Parathyroid adenoma (tissue), 2 donors: ENCODE measurements around the gene CTAGE8.
"Not testable (repeated sequence)": the region's sequence is repeated elsewhere in the genome, so short reads cannot be mapped to it uniquely, and the experiment has no call there.

Source experiments
- H2AFZ ChIP-seq: fragments of 300-600 bp; sonication (generic); one replicate; pipeline ENCODE4 v1.7.0; 2017; ENCODE audit warnings: antibody characterized with exemption, mild to moderate bottlenecking
- H3K27ac ChIP-seq: fragments of 300-600 bp; sonication (generic); one replicate; pipeline ENCODE4 v1.7.0; 2017
- H3K27me3 ChIP-seq: fragments of 300-600 bp; sonication (generic); one replicate; pipeline ENCODE4 v1.7.0; 2017; ENCODE audit warnings: low read length; ENCODE audit not compliant: control insufficient read depth, insufficient read depth
- H3K36me3 ChIP-seq: fragments of 300-600 bp; sonication (generic); one replicate; pipeline ENCODE4 v1.7.0; 2017; ENCODE audit warnings: low read length; ENCODE audit not compliant: control insufficient read depth, insufficient read depth
- H3K4me1 ChIP-seq: fragments of 300-600 bp; sonication (generic); one replicate; pipeline ENCODE4 v1.7.0; 2017; ENCODE audit warnings: control low read depth
- H3K4me2 ChIP-seq: fragments of 300-600 bp; sonication (generic); one replicate; pipeline ENCODE4 v1.7.0; 2017; ENCODE audit warnings: low read length
- H3K4me3 ChIP-seq: fragments of 300-600 bp; sonication (generic); one replicate; pipeline ENCODE4 v1.7.0; 2017; ENCODE audit warnings: low read depth, low read length
- H3K79me2 ChIP-seq: fragments of 300-600 bp; sonication (generic); one replicate; pipeline ENCODE4 v1.7.0; 2017; ENCODE audit warnings: control low read depth
- H3K9ac ChIP-seq: fragments of 300-600 bp; sonication (generic); one replicate; pipeline ENCODE4 v1.7.0; 2017; ENCODE audit warnings: mild to moderate bottlenecking
- H3K9me3 ChIP-seq: fragments of 300-600 bp; sonication (generic); one replicate; pipeline ENCODE4 v1.7.0; 2017; ENCODE audit warnings: low read length; ENCODE audit not compliant: control insufficient read depth
- donor health status: primary hyperparathyroidism.

CTAGE8 gene, protein sequence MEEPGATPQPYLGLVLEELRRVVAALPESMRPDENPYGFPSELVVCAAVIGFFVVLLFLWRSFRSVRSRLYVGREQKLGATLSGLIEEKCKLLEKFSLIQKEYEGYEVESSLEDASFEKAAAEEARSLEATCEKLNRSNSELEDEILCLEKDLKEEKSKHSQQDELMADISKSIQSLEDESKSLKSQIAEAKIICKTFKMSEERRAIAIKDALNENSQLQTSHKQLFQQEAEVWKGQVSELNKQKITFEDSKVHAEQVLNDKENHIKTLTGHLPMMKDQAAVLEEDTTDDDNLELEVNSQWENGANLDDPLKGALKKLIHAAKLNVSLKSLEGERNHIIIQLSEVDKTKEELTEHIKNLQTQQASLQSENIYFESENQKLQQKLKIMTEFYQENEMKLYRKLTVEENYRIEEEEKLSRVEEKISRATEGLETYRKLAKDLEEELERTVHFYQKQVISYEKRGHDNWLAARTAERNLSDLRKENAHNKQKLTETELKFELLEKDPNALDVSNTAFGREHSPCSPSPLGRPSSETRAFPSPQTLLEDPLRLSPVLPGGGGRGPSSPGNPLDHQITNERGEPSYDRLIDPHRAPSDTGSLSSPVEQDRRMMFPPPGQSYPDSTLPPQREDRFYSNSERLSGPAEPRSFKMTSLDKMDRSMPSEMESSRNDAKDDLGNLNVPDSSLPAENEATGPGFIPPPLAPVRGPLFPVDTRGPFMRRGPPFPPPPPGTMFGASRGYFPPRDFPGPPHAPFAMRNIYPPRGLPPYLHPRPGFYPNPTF

GRCh38 chr7:144269188-144269587, at the start of gene CTAGE8:
CTAGE8 (minus strand) TSS chr7:144269288; CDS start chr7:144269250, 38 bp downstream.
- not testable (repeated sequence) for H3K9ac ChIP-seq, H3K4me2 ChIP-seq, H3K4me1 ChIP-seq, H3K4me3 ChIP-seq, H3K9me3 ChIP-seq, H3K27me3 ChIP-seq, H2AFZ ChIP-seq, H3K27ac ChIP-seq, H3K36me3 ChIP-seq, H3K79me2 ChIP-seq

GRCh38 chr7:144317537-144317936, 48.4 kb upstream of the CTAGE8 start:
- not testable (repeated sequence) for H3K4me3 ChIP-seq, H3K79me2 ChIP-seq, H3K9me3 ChIP-seq, H3K4me2 ChIP-seq, H3K27me3 ChIP-seq, H3K9ac ChIP-seq, H3K27ac ChIP-seq, H3K4me1 ChIP-seq, H2AFZ ChIP-seq, H3K36me3 ChIP-seq

GRCh38 chr7:144311872-144312469, 42.9 kb upstream of the CTAGE8 start, which contains the start of gene OR2A1:
OR2A1 (plus strand) TSS chr7:144312419; CDS start chr7:144318125, 5,706 bp downstream.
- H3K4me3 ChIP-seq, H3K36me3 ChIP-seq, H3K9ac ChIP-seq, H3K27ac ChIP-seq, H2AFZ ChIP-seq, H3K27me3 ChIP-seq, H3K79me2 ChIP-seq, H3K4me2 ChIP-seq, H3K4me1 ChIP-seq, H3K9me3 ChIP-seq: not testable (repeated sequence)

- not testable (repeated sequence) for H3K4me2 ChIP-seq, H3K36me3 ChIP-seq, H3K27me3 ChIP-seq, H2AFZ ChIP-seq, H3K27ac ChIP-seq, H3K9ac ChIP-seq, H3K79me2 ChIP-seq, H3K4me3 ChIP-seq, H3K9me3 ChIP-seq, H3K4me1 ChIP-seq
These were observed 42.1 kb upstream of the CTAGE8 start for GRCh38 chr7:144311218-144311617.

- not testable (repeated sequence) for H3K36me3 ChIP-seq, H2AFZ ChIP-seq, H3K27ac ChIP-seq, H3K27me3 ChIP-seq, H3K9me3 ChIP-seq, H3K79me2 ChIP-seq, H3K9ac ChIP-seq, H3K4me3 ChIP-seq, H3K4me1 ChIP-seq, H3K4me2 ChIP-seq
These were observed 40.6 kb upstream of the CTAGE8 start for GRCh38 chr7:144309702-144310101.

DNA sequence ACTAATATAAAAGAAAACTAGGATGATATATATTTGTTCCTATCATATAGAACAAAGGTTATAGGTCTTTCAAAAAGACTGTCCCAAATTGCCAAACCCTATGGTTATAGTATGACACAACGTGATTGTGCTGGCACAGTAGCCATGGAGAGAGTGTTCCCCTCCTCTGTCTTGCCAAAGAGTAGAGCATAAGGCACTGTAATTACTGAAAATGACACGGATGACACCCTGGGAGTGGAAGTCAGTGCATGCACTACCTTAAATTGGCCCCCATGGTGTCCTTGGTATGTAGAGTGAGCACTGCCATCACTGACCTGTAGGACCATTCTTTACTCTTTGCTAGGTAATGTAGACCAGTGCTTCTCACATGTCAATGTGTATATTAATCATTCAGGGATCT, 36.1 kb upstream of the CTAGE8 start:
- not testable (repeated sequence) for H3K36me3 ChIP-seq, H3K9ac ChIP-seq, H3K27me3 ChIP-seq, H3K4me2 ChIP-seq, H3K9me3 ChIP-seq, H3K4me3 ChIP-seq, H3K79me2 ChIP-seq, H3K27ac ChIP-seq, H2AFZ ChIP-seq, H3K4me1 ChIP-seq

DNA sequence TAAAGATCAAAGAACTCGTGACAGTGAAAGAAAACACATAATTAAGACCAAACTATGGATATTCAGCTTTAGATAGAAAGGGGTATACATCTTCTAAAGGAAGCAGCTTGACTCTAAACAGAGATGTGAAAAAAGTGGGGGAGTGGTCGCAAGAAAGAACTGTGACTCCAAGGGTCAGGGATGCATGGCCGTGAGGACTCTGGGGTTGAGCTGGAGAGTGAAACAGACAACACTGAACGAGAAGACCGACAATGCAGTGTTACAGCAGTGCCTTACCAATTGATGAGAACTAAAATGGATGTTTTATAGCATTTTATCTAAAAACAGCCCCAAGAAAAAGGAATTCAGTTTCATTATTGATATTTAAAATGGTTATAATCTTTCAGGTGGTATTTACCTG, 34.5 kb upstream of the CTAGE8 start:
- not testable (repeated sequence) for H2AFZ ChIP-seq, H3K27ac ChIP-seq, H3K9me3 ChIP-seq, H3K4me2 ChIP-seq, H3K36me3 ChIP-seq, H3K79me2 ChIP-seq, H3K4me3 ChIP-seq, H3K9ac ChIP-seq, H3K4me1 ChIP-seq, H3K27me3 ChIP-seq

- not testable (repeated sequence) for H3K4me2 ChIP-seq, H3K4me1 ChIP-seq, H3K9me3 ChIP-seq, H3K4me3 ChIP-seq, H2AFZ ChIP-seq, H3K79me2 ChIP-seq, H3K27me3 ChIP-seq, H3K9ac ChIP-seq, H3K36me3 ChIP-seq, H3K27ac ChIP-seq
These were observed 33.7 kb upstream of the CTAGE8 start for GRCh38 chr7:144302578-144303303.

- not testable (repeated sequence) for H3K9me3 ChIP-seq, H2AFZ ChIP-seq, H3K79me2 ChIP-seq, H3K27me3 ChIP-seq, H3K4me2 ChIP-seq, H3K4me3 ChIP-seq, H3K36me3 ChIP-seq, H3K4me1 ChIP-seq, H3K9ac ChIP-seq, H3K27ac ChIP-seq
These were observed 24.9 kb upstream of the CTAGE8 start for GRCh38 chr7:144293794-144294499.
